H9 (cell line): ENCODE data around the gene PAK5. TPM values are rescaled to one million over a fixed set of nuclear protein-coding genes. Genes with fewer than 3 reads are reported as not detected.

ENCODE experiments used
- DNase-seq: peaks from one replicate; pipeline ENCODE4 v3.0.0-alpha.2; 2017
- H2AFZ ChIP-seq: one replicate; pipeline ENCODE4 v1.6.1; 2013; ENCODE audit warnings: mild to moderate bottlenecking, low read length, control low read depth, moderate library complexity
- H2AK5ac ChIP-seq: 2 replicates; pipeline ENCODE4 v1.6.1; 2013; ENCODE audit warnings: low read length, control low read depth, mixed read lengths; ENCODE audit not compliant: insufficient read length
- H2BK120ac ChIP-seq: one replicate; pipeline ENCODE4 v1.6.1; 2013; ENCODE audit warnings: low read depth, mild to moderate bottlenecking, low read length, control low read depth, inconsistent platforms; ENCODE audit not compliant: poor library complexity, severe bottlenecking
- H2BK12ac ChIP-seq: 2 replicates; pipeline ENCODE4 v1.6.1; 2013; ENCODE audit warnings: low read length, control low read depth, mixed read lengths, low read depth; ENCODE audit not compliant: insufficient read length
- H2BK15ac ChIP-seq: 2 replicates; pipeline ENCODE4 v1.6.1; 2013; ENCODE audit warnings: low read depth, low read length, control low read depth
- H2BK20ac ChIP-seq: one replicate; pipeline ENCODE4 v1.6.1; 2013; ENCODE audit warnings: low read depth, mild to moderate bottlenecking, low read length, control low read depth, inconsistent platforms; ENCODE audit not compliant: poor library complexity, severe bottlenecking
- H2BK5ac ChIP-seq: 2 replicates; pipeline ENCODE4 v1.6.1; 2013; ENCODE audit warnings: low read length, control low read depth, mixed read lengths; ENCODE audit not compliant: insufficient read length
- H3K14ac ChIP-seq: 2 replicates; pipeline ENCODE4 v1.6.1; 2013; ENCODE audit warnings: low read length, control low read depth; ENCODE audit not compliant: insufficient read depth
- H3K18ac ChIP-seq: 2 replicates; pipeline ENCODE4 v1.6.1; 2013; ENCODE audit warnings: low read depth, mild to moderate bottlenecking, mixed read lengths, low read length, control low read depth; ENCODE audit not compliant: insufficient read length
- H3K23ac ChIP-seq: 2 replicates; pipeline ENCODE4 v1.6.1; 2013; ENCODE audit warnings: low read length, control low read depth, mixed read lengths, low read depth; ENCODE audit not compliant: insufficient read length
- H3K23me2 ChIP-seq: 2 replicates; pipeline ENCODE4 v1.6.1; 2013; ENCODE audit warnings: low read depth, mild to moderate bottlenecking, mixed read lengths, low read length, control low read depth; ENCODE audit not compliant: insufficient read length, poor library complexity, severe bottlenecking
- H3K27ac ChIP-seq: 2 replicates; pipeline ENCODE4 v1.5.1; 2013; ENCODE audit warnings: low read length, control low read depth, mixed read lengths, low read depth; ENCODE audit not compliant: insufficient read length
- H3K27me3 ChIP-seq: 2 replicates; pipeline ENCODE4 v1.6.1; 2013; ENCODE audit warnings: low read length, control low read depth, inconsistent platforms; ENCODE audit not compliant: insufficient read depth
- H3K4ac ChIP-seq: 2 replicates; pipeline ENCODE4 v1.6.1; 2013; ENCODE audit warnings: low read depth, mild to moderate bottlenecking, control low read depth, inconsistent platforms, low read length, moderate library complexity
- H3K4me1 ChIP-seq: 2 replicates; pipeline ENCODE4 v1.6.1; 2013; ENCODE audit warnings: low read length, control low read depth, inconsistent platforms; ENCODE audit not compliant: insufficient read depth
- H3K4me2 ChIP-seq: 2 replicates; pipeline ENCODE4 v1.6.1; 2013; ENCODE audit warnings: low read length, control low read depth, mixed read lengths; ENCODE audit not compliant: insufficient read length, insufficient read depth
- H3K56ac ChIP-seq: 2 replicates; pipeline ENCODE4 v1.6.1; 2013; ENCODE audit warnings: low read depth, mild to moderate bottlenecking, mixed read lengths, low read length, control low read depth; ENCODE audit not compliant: insufficient read length
- H3K79me1 ChIP-seq: 2 replicates; pipeline ENCODE4 v1.6.1; 2013; ENCODE audit warnings: low read depth, mild to moderate bottlenecking, moderate library complexity, low read length, control low read depth, inconsistent platforms; ENCODE audit not compliant: insufficient read depth, poor library complexity, severe bottlenecking
- H3K79me2 ChIP-seq: 2 replicates; pipeline ENCODE4 v1.6.1; 2013; ENCODE audit warnings: low read length, control low read depth, inconsistent platforms; ENCODE audit not compliant: insufficient read depth
- H3K9ac ChIP-seq: 2 replicates; pipeline ENCODE4 v1.6.1; 2013; ENCODE audit warnings: low read length, control low read depth, mixed read lengths; ENCODE audit not compliant: insufficient read length; ENCODE audit errors: extremely low read depth
- H3K9me3 ChIP-seq: one replicate; pipeline ENCODE4 v1.6.1; 2013; ENCODE audit warnings: low read depth, low read length, inconsistent platforms; ENCODE audit not compliant: control insufficient read depth
- H3T11ph ChIP-seq: one replicate; pipeline ENCODE4 v1.6.1; 2013; ENCODE audit warnings: mild to moderate bottlenecking, low read length, control low read depth, inconsistent platforms
- H4K20me1 ChIP-seq: one replicate; pipeline ENCODE4 v1.6.1; 2013; ENCODE audit not compliant: control insufficient read depth, insufficient read length, insufficient read depth
- H4K5ac ChIP-seq: 2 replicates; pipeline ENCODE4 v1.6.1; 2013; ENCODE audit warnings: low read depth, mild to moderate bottlenecking, mixed read lengths, low read length, control low read depth; ENCODE audit not compliant: insufficient read length
- H4K8ac ChIP-seq: replicated peaks from 2 replicates; pipeline ENCODE4 v1.6.1; 2013; ENCODE audit warnings: low read length, control low read depth, mixed read lengths, low read depth; ENCODE audit not compliant: insufficient read length
- H4K91ac ChIP-seq: 2 replicates; pipeline ENCODE4 v1.6.1; 2013; ENCODE audit warnings: low read depth, mild to moderate bottlenecking, moderate library complexity, mixed read lengths, low read length, control low read depth; ENCODE audit not compliant: insufficient read length
- H3K27ac Mint-ChIP-seq, 3 experiments: 2 replicates in 2 of 3; 3 replicates in 1 of 3; pipeline ENCODE4 v1.8.0; 2020 to 2021; ENCODE audit warnings: mixed read lengths in 3 of 3, mild to moderate bottlenecking in 1 of 3, moderate library complexity in 1 of 3
- H3K27me3 Mint-ChIP-seq: 2 replicates; pipeline ENCODE4 v1.8.0; 2021; ENCODE audit warnings: low read depth, mild to moderate bottlenecking, moderate library complexity, mixed read lengths
- H3K36me3 Mint-ChIP-seq, 3 experiments: 2 replicates in 2 of 3; 3 replicates in 1 of 3; pipeline ENCODE4 v1.8.0; 2020 to 2021; ENCODE audit warnings: low read depth in 3 of 3, mixed read lengths in 3 of 3; ENCODE audit not compliant: insufficient read depth in 1 of 3
- H3K4me1 Mint-ChIP-seq, 2 experiments: 2 replicates each; pipeline ENCODE4 v1.8.0; 2020; ENCODE audit warnings: mixed read lengths in 2 of 2
- H3K4me3 Mint-ChIP-seq, 2 experiments: 2 replicates in 1 of 2; 3 replicates in 1 of 2; pipeline ENCODE4 v1.8.0; 2020 to 2021; ENCODE audit warnings: mild to moderate bottlenecking in 2 of 2, mixed read lengths in 2 of 2, moderate library complexity in 1 of 2
- H3K9me3 Mint-ChIP-seq, 2 experiments: 2 replicates in 1 of 2; 3 replicates in 1 of 2; pipeline ENCODE4 v1.8.0; 2020; ENCODE audit warnings: mild to moderate bottlenecking in 2 of 2, mixed read lengths in 2 of 2, moderate library complexity in 1 of 2
- WGBS: extraction: QIAGEN DNeasy Blood & Tissue Kit; methylation state at CpG from one replicate; pipeline ENCODE4 v1.1.7; 2013; ENCODE audit warnings: missing lambda C conversion rate, low lambda C conversion rate, mixed read lengths; ENCODE audit not compliant: insufficient read length; ENCODE audit errors: extremely low coverage; 5-methylcytosine and 5-hydroxymethylcytosine counted together
- total RNA-seq: library from RNA; stranded (reverse); gene quantifications from 2 replicates; pipeline ENCODE4 v1.2.1, GENCODE V29; 2021
- TF ChIP-seq, protein P1 (sequence below): fragments of 200-600 bp; sonication (generic); conservative IDR thresholded peaks from 3 replicates; pipeline ENCODE4 v1.8.0; 2021; ENCODE audit warnings: antibody characterized with exemption, mild to moderate bottlenecking

Gene PAK5
- total RNA-seq, 1 experiment from 2014 or later = 0.20 TPM

DNA sequence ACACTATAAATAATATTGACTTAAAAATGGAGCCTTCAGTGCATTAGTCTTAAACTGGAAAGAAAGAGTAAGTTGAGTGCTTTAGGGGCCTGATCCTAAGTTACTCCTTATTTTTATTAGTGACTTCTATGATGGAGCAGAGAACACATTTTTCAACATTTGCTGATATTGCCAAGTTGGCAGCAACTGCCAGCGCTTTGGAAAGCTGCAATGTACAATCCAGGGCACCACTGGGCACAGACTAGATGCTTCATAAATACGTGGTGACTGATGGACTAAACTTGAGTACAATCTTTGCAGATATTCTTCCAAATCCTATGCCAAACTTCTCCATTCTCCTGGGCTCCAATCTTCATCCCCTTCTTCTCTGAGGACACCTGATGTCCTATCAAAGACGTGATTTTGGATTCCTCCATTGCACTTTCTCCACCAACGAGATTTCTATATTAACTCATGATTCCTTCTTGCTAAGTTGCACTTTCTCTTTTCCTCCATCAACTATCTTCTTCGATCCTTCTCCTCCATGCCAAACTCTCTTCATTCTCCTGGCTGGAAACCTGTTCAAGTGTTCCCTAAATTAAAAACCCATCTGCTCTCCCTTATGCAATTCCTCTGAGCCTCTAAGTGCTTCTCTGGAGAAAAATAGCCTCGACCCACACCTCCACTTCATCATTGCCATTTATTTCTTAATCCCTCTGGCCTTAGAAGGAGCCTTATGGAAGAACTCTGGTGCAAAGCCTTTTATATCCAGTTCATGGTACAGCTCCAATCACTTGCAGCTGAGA lies 28.5 kb upstream of the PAK5 start:
- Histone ChIP-seq H4K8ac (no peak overlapping the region), H3K79me1 (no peaks in the 10 kb centered on the region), H4K91ac (no peak overlapping the region), H2BK5ac (no peak overlapping the region), H2AFZ (no peak overlapping the region), H2BK15ac (no peak overlapping the region), H4K5ac (no peak overlapping the region), H3K14ac (no peak overlapping the region), H2BK20ac (no peak overlapping the region), H3K79me2 (no peaks in the 10 kb centered on the region), H3K18ac (no peak overlapping the region), H3K4me2 (no peak overlapping the region), H3K9ac (no peak overlapping the region), H2AK5ac (no peak overlapping the region), H2BK12ac (no peak overlapping the region), H2BK120ac (no peak overlapping the region), H4K20me1 (no peaks in the 10 kb centered on the region), H3K4ac (no peak overlapping the region), H3T11ph (no peak overlapping the region), H3K4me1 (no peaks in the 10 kb centered on the region), H3K27me3 (no peaks in the 10 kb centered on the region), H3K56ac (no peak overlapping the region), H3K9me3 (no peaks in the 10 kb centered on the region), H3K27ac (no peak overlapping the region), H3K23ac (no peak overlapping the region), H3K23me2 (no peaks in the 10 kb centered on the region)
- H3K27ac Mint-ChIP-seq = no peak overlapping the region
- no CpG with 5 or more reads among the region's 6 CpGs for WGBS
- no peaks in the 10 kb centered on the region for H3K36me3 Mint-ChIP-seq
- H3K4me3 Mint-ChIP-seq = no peak overlapping the region
- peaks cover 0 to 2% of the 10 kb centered on the region in 2 experiments; a peak in 3 of 5 replicates for H3K9me3 Mint-ChIP-seq
- no peaks in the 10 kb centered on the region for H3K4me1 Mint-ChIP-seq
- no peak for DNase-seq
- TF ChIP-seq, protein P1, sequence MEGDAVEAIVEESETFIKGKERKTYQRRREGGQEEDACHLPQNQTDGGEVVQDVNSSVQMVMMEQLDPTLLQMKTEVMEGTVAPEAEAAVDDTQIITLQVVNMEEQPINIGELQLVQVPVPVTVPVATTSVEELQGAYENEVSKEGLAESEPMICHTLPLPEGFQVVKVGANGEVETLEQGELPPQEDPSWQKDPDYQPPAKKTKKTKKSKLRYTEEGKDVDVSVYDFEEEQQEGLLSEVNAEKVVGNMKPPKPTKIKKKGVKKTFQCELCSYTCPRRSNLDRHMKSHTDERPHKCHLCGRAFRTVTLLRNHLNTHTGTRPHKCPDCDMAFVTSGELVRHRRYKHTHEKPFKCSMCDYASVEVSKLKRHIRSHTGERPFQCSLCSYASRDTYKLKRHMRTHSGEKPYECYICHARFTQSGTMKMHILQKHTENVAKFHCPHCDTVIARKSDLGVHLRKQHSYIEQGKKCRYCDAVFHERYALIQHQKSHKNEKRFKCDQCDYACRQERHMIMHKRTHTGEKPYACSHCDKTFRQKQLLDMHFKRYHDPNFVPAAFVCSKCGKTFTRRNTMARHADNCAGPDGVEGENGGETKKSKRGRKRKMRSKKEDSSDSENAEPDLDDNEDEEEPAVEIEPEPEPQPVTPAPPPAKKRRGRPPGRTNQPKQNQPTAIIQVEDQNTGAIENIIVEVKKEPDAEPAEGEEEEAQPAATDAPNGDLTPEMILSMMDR = no peak
- peaks cover 2% of the 10 kb centered on the region for H3K27me3 Mint-ChIP-seq
